ENCODE data around the gene EHBP1. TPM values are rescaled to one million over a fixed set of nuclear protein-coding genes. Genes with fewer than 3 reads are reported as not detected.

The EHBP1 gene
- total RNA-seq, 1 experiment from 2014 or later: 56.7 TPM

GRCh38 chr2:62881162-62881795, 175.8 kb downstream of the EHBP1 start:
- DNase-seq (ENCODE audit: low read depth): no peak

DNA sequence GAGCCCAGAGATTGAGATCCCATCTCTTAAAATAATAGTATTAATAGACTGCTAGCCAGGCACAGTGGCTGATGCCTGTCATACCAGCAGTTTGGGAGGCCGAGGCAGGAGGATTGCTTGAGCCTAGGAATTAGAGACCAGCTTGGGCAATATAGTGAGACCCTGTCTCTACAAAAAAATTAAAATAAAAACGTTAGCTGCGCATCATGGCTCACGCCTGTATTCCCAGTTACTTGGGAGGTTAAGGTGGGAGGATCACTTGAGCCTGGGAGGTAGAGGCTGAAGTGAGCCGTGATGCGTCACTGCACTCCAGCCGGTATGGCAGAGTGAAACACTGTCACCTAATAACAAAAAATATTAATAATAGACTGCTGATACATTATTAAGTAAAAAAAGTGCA, 178.1 kb downstream of the EHBP1 start:
- DNase-seq (ENCODE audit: low read depth): no peak

DNA sequence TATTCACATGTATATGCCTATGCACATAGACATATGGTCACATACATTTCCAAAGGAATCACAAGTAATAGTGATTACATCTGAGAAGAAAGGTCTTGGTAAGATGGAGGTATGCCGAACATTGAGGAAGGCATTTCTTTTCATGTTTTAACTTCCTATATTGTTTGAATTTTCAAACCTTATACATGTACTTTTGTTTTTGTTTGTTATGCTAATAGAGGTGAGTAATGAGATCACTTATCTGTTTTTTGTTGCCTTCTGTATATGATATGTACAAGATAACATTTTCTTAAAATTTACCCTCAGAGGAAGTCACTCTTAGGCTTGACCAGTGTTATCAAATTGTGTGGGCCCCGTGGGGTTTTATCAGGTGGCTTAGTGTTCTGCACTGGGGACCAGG, 178.6 kb downstream of the EHBP1 start:
- no peak for DNase-seq (ENCODE audit: low read depth)

GRCh38 chr2:62884514-62884913, 179.0 kb downstream of the EHBP1 start:
- no peak for DNase-seq (ENCODE audit: low read depth)

DNA sequence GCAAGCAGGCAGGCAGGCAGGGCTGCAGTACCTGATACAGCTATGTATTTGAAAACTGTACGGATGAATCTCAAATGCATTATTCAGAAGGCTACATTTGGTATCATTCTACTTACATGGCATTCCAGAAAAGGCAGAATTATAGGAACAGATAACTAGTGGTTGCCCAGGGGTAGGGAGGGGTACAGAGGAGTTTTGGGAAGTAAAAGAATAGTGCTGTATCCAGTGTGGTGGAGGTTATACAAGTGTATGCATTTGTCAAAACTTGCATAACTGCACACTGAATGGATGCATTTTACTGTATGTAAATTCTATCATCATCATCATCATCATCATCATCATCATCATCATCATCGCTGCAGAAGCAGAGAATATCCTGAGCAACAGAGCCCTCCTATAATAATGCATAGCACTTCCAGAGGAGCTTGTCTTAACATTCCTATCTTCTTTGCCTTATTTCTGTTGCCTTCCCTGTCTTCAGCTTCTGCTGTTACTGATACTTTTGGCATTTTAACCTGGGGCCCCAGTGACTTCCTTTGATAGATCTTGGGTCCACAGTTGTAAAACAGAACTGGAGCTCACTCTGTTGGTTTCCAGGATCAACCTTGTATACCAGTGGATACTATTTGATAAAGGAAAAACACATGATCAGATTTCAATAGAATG, 189.6 kb downstream of the EHBP1 start:
- DNase-seq (ENCODE audit: low read depth): no peak

DNA sequence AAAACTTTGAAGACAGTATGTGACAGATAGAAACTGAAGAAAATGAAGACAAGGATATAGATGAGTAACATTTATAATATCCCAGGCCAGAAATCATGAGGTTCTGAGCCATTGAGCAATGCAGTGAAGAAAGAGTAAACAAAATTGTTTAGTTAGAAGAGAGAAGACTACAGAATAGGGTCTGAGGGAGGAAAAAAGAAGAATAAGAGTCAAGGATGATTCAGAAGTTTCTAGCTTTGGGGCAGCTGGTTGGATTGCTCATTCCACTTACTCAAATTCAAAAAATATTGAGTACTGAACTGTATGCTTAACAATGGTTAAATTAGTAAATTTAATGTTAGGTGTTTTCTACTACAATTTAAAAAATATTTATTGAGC, 190.1 kb downstream of the EHBP1 start:
- DNase-seq (ENCODE audit: low read depth): peak; percentile 58

- no peak for DNase-seq (ENCODE audit: low read depth)
These were observed 191.8 kb downstream of the EHBP1 start for GRCh38 chr2:62897187-62897827.

DNA sequence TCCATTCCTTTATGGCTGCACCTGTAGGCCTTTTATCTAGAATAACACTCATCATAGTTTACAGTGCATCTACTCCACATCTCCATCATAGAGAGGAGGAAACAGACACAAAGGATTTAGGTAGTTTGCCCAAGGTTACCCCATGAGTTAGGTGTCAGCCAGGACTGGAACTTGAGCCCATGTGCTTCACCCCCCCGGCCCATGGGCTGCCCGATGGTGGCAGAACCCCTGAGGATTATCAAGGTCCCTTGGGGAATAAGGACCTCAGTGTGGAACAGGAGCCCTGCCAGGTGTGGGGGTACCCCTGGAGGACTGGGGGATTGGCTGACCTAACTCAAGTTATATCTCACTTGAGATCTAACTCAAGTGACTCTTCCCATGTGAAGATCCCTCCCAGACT, 198.8 kb downstream of the EHBP1 start:
- DNase-seq (ENCODE audit: low read depth): no peak

- no peak for DNase-seq (ENCODE audit: low read depth)
These were observed 202.6 kb downstream of the EHBP1 start for GRCh38 chr2:62908145-62908544.

DNA sequence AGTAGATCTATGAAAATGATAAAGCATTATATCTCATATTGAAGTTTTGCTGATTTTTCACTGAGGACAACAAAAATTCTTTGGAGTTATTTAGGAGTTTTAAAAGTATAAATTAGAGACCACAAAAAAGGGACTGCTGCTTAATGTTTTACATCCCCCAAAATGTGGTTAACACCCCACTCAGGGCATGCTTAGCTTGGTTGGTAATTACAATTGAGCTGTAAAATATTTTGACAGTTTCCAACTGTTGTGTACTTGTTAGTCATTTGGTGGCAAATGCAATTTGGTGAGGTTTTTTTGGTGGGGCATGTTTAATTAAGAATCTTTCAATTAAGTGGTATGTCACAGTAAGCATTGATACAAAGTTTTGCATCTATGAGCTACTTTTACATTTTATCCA, 207.8 kb downstream of the EHBP1 start:
- no peak for DNase-seq (ENCODE audit: low read depth)

GRCh38 chr2:62919041-62919440, 213.5 kb downstream of the EHBP1 start:
- no peak for DNase-seq (ENCODE audit: low read depth)

GRCh38 chr2:62920070-62920469, 214.6 kb downstream of the EHBP1 start:
- peak; percentile 32 for DNase-seq (ENCODE audit: low read depth)

GRCh38 chr2:62923242-62923641, 217.7 kb downstream of the EHBP1 start:
- no peak for DNase-seq (ENCODE audit: low read depth)

DNA sequence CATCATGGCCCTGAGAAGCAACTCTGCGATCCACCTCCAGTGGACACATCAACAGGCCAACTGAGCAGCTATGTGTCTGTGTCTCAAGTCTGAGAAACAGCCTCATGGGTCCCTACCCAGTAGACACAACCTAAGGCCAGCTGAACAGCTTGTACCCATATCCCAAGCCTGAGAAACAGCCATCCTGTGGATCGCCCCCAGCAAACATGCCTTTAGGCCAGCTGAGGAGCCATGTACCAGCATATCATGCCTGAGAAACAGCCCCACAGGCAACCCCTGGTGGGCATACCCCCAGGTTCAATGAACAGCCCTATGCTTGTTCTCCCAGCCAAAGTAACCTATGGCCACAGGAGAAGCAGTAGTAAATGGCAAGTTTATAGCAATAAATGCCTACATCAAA, 218.4 kb downstream of the EHBP1 start:
- no peak for DNase-seq (ENCODE audit: low read depth)

DNA sequence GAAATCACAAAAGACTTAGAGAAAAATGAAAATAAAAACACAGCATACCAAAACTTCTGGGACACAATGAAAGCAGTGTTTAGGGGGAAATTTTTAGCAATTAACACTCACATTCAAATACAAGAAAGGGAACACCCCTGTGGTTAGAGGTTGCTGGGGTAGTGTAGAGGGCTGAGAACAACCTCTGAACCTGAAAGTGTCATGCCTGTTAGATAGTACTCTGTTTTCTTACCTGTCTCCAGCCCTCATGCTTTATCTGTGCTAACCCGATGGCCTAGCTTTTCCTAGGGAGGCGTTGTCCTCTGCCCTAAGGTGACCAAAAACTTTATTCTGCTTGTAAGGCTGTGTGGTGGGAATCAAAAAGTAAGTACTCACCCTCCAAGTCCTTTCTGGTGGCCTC, 222.5 kb downstream of the EHBP1 start:
- DNase-seq (ENCODE audit: low read depth): no peak

- DNase-seq (ENCODE audit: low read depth): peak; percentile 28
These were observed 226.0 kb downstream of the EHBP1 start for GRCh38 chr2:62931536-62931935.

DNA sequence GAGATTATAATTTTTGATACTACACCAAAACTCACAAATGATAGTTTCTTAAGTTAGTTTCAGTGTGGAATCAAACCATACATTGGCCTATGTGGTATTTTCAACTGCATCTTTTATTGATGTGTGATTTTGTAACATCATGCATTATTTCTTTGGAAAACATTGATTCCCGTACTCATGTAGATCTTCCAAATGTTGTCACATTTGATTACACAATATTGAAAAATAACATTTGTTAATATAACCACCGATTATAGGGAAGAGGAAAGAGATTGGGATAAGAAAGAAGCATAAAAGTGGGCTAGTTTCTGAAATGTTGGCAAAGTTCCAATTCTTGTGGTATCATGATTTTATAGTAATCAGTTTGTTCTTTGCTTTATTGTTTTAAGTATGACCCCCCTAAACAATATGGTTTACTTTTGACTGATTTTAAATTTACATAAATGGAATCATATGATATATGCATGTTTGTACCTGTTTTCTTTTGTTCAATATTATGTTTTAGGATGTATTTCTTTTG, 227.9 kb downstream of the EHBP1 start:
- DNase-seq (ENCODE audit: low read depth): no peak

DNA sequence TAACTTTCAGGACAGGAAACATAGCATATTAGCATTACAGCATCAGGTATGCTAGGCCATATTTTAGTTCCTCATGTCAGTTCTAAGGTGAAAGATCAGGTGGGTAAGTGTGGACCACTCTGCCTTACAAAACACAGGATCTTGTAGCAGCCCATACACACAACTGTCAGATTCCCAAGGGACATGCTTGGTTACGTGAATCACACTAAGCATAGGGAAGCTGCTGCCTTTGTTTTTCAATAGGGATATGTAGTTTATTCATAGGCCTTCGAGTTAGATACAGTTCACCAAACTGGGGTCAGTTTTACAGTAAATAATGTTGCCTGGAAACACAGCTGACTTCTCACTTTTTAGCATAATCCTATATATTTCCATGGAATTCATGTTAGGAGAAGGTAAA, 229.0 kb downstream of the EHBP1 start:
- peak; percentile 68 for DNase-seq (ENCODE audit: low read depth)

DNA sequence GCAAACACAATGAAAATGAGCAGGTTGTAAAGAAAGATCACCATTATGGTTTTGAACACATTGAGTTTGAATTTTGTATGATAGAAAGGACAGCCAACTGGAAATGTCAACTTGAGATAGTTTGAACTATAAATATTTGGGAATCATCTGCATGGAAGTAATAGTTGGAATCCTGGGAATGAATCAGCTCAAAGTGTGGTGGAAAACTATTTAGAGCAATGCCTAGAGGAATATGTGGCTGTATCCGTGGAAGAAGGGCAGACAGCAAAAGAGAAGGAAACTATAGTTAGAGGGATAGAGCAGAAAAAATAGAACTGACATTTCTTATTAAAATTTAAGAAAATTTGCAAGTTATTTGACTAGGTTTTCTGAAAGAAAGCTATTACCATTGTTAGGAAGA, 232.6 kb downstream of the EHBP1 start:
- DNase-seq (ENCODE audit: low read depth): peak; percentile 29

- DNase-seq (ENCODE audit: low read depth): peak; percentile 93
These were observed 234.4 kb downstream of the EHBP1 start for GRCh38 chr2:62939735-62940491.

DNA sequence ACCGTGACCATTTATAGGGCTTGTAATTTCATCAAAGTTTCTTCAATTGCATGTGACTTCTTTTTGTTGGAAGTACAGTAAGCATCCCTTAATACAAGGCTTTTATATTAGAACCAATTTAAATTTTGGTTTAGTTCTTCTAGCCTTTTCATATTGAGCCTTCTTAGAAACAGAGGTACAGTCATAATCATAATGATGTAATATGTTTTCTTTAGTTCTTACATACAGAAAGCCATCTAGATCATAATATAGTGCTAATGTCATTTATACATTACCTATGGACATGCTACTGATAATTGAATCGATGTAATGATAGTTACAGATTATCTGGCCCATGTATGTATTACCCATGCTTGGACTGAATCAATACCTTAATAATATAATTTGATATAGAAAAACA, 235.2 kb downstream of the EHBP1 start:
- DNase-seq (ENCODE audit: low read depth): no peak

GRCh38 chr2:62941413-62941812, 235.9 kb downstream of the EHBP1 start:
- DNase-seq (ENCODE audit: low read depth): no peak
